ENCODE results near the gene VHLL.
"Not testable (repeated sequence)": the region's sequence is repeated elsewhere in the genome, so short reads cannot be mapped to it uniquely, and the experiment has no call there.

VHLL gene

DNA sequence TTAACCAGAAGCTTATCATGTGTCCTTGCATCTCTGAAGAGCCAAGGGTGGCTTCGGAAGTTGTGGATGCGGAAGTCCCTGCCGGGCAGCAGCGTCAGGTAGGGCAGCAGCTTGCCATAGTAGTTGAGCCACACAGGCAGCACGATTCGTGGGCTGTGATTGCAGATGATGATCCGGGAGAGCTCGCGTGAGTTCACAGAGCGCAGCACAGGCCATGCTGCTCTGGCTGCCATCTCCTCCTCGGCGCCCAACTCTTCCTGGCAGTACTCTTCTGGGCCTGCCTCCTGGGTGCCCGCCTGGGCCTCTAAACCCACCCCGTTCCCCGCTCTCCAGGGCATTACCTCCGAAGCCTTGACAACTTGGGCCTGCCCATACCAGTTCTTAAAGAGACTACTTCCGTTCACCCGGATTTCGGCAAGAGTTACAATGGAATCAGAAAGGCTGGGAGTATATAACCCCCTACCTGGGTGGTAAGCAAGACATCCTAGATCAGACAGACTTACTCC is at the start of gene VHLL:
TSS of gene VHLL (minus strand) at position 456 of the 506 bp plus-strand sequence. CDS start at position 338, 118 bp downstream.
- DNase-seq, result no peak

GRCh38 chr1:156347331-156347730 is 48.2 kb upstream of the VHLL start:
- DNase-seq, result no peak

DNA sequence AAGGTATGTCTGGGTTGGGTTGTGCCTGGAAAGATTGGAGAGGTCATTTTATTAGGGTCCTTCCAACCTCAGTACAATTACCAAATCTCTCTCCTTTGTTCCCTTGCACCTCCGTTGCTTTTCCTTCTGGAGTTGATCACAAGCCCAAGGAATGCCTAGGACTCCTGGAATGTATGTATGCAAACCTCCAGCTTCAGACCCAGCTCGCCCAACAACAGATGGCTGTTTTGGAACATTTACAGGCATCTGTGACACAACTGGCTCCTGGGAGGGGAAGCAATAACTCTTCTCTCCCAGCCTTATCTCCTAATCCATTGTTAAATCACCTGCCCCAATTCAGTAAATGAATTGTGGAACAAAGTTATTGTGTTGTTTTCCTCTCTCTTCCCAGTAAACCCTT is 47.5 kb upstream of the VHLL start:
- no peak for DNase-seq

DNA sequence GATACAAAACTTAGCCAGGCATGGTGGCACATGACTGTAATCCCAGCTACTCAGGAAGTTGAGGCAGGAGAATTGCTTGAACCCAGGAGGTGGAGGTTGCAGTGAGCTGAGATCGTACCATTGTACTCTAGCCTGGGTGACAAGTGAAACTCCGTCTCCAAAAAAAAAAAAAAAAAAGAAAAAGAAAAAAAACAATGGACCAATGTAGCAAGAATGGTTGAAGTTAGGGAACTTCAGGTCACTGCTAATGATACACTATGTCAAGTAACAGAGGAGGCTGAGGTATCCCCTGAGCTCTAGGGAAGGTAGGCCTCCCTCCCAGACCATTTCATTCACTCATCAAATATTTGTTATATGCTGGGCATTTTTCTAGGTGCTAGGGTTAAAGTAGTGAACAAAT is 46.9 kb upstream of the VHLL start:
- not testable (repeated sequence) for DNase-seq

- DNase-seq, result no peak
Measured at GRCh38 chr1:156344409-156344808, 45.3 kb upstream of the VHLL start.

GRCh38 chr1:156342166-156342955 is 43.3 kb upstream of the VHLL start:
- no peak for DNase-seq

- DNase-seq, result peak; percentile 100
Measured at GRCh38 chr1:156338180-156338976, 39.3 kb upstream of the VHLL start, which contains the start of the genes CCT3 and TSACC. TSS of gene CCT3 (minus strand) at chr1:156338292. CDS start at chr1:156338184, 108 bp downstream. TSS of gene TSACC (plus strand) at chr1:156338526. CDS start at chr1:156339758, 1,232 bp downstream.

DNA sequence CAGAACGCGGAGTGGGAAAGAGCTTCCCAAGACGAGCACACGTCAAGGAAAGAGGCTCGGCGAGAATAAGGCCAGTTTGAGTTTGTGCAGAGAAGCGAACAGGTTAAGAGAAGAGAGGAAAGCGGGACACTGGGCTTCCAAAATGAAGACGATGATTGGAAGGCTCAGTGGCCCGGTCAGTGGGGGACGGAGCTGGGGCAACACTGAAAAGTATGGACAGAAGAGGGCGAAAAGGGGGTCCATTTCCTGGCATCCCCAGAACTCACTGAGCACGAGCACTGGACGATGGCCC is 38.7 kb upstream of the VHLL start:
- DNase-seq, result no peak

DNA sequence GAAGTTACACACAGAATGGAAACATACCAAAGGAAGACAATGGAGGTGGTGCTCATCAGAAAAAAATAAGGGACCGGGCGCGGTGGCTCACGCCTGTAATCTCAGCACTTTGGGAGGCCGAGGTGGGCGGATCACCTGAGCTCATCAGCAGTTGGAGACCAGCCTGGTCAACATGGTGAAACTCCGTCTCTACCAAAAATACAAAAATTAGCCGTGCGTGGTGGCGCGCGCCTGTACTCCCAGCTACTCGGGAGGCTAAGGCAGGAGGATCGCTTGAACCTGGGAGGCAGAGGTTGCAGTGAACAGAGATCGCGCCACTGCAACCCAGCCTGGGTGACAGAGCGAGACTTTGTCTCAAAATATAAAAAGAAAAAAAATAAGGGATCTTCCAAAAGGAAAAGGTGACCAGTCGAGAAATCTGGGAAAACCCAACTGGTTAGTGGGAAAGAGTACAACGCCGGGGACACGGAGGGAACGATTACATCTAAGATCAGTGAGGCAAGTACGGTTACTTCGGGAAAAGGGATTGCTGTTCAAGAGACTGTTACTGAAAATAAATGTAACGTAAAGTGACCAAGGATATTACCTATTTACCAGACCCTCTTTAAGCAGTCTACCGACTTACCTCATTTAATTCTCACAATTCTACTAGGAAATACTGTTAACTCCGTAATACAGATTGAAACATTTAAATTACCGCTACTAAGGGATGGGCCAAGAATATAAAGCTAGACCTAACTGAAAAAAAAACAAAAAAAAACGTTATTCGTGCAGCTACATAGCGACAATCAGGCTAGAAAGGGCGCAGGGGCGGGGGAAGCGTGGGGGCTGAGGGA is 38.2 kb upstream of the VHLL start:
- no peak for DNase-seq

DNA sequence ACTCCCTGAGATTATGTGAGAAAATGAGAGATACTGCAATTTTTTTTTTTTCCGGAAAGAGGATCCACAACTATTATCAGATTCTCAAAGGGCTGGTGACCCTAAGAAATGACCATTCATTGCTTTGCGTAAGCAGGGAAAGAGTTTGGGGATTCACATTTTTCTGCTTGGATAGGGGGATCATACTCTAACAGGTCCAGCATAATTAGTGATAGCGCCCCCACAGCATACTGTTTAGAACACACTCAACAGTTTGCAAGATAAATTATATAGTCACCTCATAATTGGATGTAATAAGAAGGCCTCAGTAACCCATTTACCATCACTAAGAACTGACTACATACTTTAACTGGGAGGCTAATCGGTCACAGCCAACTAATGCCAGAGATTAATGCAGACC is 37.1 kb upstream of the VHLL start:
- no peak for DNase-seq

GRCh38 chr1:156323179-156323578 is 24.1 kb upstream of the VHLL start:
- DNase-seq, result not testable (repeated sequence)

DNA sequence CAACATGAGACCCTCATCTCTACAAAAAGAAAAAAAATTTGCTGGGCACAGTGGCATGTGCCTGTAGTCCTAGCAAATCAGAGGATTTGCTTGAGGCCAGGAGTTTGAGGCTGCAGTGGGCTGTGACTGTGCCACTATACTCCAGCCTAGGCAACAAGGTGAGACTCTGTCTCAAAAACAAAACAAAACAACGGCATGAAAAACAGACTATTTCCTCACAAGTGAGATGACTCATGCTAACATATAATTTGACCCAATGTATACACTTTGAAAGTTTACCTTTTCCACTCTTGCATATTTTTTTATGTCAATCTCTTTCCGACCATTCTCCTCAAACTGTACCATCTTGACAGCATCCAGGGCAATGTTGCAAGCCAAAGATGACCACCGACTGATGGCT is 21.5 kb upstream of the VHLL start:
- DNase-seq, result no peak

- no peak for DNase-seq
Measured at GRCh38 chr1:156319664-156320063, 20.6 kb upstream of the VHLL start.

DNA sequence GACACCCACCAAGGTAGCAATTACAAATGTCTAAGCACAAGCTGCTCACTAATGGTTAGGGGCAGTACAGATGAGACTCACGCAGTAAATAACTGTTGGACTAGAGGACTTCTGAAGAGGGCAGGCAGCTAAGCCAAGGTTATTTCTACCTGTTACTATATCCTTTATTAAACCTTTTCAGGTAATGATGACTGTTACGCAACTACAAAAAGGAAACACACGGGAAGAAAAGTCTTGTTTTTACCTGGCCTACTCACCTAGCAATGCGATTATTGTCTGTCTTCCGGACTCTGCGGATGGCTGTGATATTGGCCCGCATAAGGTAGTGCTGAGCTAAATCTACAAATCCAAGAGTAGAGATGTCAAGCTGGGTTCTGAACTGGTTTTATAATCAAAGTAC is 17.8 kb upstream of the VHLL start:
- no peak for DNase-seq

GRCh38 chr1:156310962-156311361 is 11.9 kb upstream of the VHLL start:
- no peak for DNase-seq

DNA sequence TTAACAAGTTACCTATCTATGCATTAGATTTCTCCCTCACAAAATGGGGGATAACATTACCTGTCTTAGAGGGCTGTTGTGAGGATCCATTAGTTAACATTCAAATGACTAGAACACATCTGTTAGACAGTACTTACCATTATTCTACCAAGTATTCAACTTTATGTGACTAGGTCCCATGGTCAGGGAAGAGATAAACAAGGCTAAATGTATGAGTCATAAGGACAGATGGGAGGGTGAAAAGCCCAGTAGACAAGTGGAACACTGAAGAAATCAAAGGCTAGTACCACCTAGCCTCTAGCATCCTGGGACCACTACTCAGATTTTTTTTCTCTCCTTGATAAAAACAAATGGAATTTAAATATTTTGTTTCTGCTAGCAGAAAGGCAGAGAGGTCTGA is 9.0 kb upstream of the VHLL start:
- no peak for DNase-seq

GRCh38 chr1:156305215-156305614 is 6.1 kb upstream of the VHLL start:
- no peak for DNase-seq

- no peak for DNase-seq
Measured at GRCh38 chr1:156303241-156303640, 4.1 kb upstream of the VHLL start.

- peak; percentile 80 for DNase-seq
Measured at GRCh38 chr1:156295391-156295947, 3.6 kb downstream of the VHLL start, which contains the start of gene GLMP. TSS of gene GLMP (minus strand) at chr1:156295679. CDS start at chr1:156295645, 34 bp downstream.

GRCh38 chr1:156293895-156294294 is 5.2 kb downstream of the VHLL start:
- DNase-seq, result no peak

GRCh38 chr1:156293098-156293434 is 6.0 kb downstream of the VHLL start:
- DNase-seq, result no peak

GRCh38 chr1:156291226-156292061 is 7.7 kb downstream of the VHLL start:
- peak; percentile 87 for DNase-seq

All from right forelimb (tissue), 1 donor.